Measurements from ENCODE around the gene TATDN2.

Gene TATDN2, protein sequence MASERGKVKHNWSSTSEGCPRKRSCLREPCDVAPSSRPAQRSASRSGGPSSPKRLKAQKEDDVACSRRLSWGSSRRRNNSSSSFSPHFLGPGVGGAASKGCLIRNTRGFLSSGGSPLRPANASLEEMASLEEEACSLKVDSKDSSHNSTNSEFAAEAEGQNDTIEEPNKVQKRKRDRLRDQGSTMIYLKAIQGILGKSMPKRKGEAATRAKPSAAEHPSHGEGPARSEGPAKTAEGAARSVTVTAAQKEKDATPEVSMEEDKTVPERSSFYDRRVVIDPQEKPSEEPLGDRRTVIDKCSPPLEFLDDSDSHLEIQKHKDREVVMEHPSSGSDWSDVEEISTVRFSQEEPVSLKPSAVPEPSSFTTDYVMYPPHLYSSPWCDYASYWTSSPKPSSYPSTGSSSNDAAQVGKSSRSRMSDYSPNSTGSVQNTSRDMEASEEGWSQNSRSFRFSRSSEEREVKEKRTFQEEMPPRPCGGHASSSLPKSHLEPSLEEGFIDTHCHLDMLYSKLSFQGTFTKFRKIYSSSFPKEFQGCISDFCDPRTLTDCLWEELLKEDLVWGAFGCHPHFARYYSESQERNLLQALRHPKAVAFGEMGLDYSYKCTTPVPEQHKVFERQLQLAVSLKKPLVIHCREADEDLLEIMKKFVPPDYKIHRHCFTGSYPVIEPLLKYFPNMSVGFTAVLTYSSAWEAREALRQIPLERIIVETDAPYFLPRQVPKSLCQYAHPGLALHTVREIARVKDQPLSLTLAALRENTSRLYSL

DNA sequence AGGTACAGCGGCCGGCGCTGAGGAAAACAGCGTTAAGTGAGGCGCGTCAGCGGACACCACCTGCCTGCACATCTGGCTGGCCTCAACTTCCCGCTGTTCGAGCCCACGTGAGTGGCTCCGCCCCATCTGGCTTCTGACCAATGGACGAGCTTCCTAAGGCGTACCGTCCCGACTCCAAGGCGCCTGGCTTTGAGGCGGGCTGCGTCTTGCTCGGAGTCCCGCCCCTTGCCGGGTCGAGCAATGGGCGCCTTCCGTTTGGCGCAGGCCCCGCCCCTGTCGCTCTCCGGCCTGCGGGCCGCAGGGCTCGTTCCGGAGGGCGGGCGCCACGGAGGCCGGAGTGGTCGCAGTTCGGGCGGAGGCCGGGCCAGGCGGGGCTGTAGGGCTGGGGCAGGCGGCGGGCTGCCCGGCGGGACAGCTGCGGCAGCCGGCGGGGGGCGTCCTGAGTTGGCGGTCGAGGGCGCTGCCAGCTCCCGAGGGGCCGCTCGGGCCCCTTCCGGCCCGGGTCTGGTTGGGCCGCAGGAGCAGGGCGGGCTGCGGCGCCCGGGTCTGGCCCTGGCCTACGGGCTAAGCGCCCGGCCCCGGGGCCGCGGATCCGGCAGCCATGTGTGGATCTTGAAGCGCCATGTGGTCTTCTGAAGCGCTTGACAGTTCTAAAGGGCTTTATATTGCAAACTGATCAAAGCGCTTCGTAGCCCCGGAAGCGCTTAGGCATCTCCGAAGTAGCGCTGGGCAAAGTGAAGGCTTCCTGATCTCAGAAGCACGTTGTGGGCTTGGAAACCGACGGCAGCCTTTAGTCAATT, at the start of gene TATDN2:
Gene TATDN2, plus strand, starts transcription at position 276 of the 800 bp plus-strand sequence. CDS start 742 bp downstream, outside the sequence.
- DNase-seq (ENCODE audit: low read depth in 4 of 4, low spot score in 1 of 4), result peak; percentile 75 to 94 (median 82)

DNA sequence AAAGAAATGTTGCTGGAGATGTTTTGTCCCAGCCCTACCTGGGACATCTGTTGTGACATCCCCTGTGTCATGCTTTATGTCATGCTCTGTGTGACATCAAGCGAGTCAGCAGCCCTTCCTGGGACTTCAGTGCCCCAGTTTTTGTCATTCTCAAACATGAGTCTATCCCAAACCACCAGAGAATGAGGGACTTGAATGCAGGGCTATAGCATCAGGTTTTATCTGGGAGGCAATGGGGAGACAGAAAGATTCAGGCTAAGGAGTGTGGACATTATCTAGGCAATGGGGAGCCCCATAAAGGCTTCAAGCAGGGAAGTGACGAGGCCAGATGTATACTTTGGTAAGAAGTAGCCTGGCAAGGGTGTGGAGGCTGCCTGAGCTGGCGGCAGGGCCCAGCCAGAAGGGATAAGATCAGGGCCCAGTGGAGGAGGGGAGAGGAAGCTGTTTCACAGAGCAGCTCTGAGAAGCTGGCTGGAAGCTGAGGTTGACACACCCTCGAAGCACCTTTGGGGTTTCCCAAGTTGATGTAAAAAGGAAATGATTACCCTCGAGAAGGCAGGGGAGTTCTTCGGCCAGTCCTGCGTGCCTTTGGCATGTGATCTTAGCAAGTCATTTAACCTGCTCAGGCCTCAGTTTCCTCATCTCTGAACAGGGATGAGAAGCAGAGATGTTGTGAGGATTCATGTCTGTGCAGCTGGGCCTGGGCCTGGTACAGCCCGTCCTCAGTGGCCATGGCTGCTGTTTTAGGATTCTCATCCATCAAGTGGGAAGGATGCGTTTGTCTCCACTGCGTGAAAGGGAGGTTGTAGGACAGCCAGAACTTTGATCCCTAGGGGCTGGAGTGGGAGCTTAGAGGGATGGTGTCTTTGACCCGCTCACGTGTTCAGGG, 49.3 kb upstream of the TATDN2 start:
- peak in 3 of 4 experiments; percentile 30 to 58 (median 46) for DNase-seq (ENCODE audit: low read depth in 4 of 4, low spot score in 1 of 4)

DNA sequence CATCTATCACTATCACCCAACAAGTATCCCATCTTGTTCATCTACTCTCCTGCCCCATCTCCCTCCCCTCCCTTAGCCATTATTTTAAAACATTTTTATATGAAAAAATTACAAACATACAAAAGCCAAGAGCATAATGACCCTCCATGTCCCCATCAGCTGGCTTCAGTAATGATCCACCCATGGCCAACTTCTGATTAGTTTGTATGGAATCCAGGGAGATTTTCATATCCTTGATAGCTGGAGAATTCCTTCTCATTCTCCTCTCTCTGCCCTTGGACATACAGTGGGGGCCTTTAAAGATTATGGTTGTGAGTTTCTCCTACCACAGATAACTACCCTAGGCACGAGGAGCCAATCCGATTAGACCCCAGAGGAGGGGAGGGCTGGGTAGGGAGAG, 43.3 kb upstream of the TATDN2 start:
- DNase-seq (ENCODE audit: low read depth in 4 of 4, low spot score in 1 of 4), result no peak

DNA sequence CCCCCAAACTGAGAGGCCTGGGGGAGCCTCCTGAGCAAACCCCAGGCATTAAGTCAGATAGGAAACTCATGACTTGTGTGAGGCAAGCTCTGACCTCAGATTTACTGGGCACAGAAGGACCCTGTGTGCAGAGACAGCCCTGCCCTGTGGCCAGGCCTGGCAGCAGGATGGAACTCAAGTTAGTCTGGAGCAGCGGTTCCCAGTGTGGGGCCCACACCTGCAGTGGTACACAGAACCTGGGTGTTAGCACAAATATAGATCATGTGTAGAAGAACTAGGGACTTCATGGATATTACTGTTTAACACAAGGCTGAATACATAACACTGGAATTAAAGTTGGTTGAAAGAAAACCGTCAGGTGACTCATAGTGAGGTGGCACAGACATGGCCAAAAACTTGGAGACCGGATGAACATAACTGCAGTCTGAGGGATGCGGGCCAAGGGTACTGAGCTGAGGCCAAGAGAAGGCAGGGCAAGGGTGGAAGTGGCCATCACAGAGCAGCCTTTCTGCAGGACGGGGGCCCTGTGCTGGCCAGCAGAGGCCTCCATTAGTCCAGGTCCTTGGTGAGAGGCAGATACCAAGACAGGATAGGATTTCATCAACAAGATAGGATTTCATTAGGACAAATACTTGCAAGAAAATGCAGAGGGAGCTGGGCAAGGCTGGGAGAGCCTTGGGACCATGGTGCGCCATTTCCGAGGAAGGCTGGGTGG, 42.7 kb upstream of the TATDN2 start:
- DNase-seq (ENCODE audit: low read depth in 4 of 4, low spot score in 1 of 4), result no peak

DNA sequence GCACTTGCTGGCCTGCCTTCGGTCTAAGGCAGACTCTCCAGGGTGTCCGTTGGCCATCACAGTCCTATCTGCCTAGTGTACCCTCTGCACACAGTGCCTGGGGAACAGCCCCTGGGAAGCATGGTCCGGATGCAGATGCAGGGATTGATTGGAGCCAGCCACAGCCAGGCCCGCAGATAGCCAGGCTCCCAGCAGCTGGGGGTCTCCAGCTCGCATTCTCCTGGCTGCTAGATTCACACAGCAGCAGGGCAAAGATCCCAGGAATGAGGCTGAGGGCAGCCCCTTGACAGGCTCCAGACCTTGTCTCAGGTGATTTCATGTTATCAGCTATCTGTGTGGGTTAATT, 42.1 kb upstream of the TATDN2 start:
- DNase-seq (ENCODE audit: low read depth in 4 of 4, low spot score in 1 of 4), result no peak

DNA sequence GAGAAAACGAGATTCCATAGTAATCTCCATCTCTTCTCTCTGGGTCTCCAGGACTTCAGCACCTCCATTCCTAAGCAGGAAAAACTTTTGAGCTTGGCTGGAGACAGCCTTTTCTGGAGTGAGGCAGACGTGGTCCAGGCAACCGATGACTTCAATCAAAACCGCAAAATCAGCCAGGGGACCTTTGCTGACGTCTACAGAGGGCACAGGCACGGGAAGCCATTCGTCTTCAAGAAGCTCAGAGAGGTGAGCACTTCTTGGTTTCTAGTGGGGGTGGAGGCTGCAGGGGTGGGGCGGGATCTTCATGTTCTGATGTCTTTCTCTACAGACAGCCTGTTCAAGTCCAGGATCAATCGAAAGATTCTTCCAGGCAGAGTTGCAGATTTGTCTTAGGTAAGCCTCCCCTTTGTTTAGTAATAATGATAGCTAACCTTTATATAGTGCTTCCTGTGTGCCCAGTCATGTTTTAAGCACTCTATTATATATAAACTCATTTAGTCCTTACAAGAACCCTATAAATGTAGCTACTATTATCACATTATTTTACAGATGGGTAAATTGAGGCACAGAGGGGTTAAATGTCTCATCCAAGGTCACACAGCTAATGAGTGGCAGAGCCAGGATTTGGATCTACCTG, 35.0 kb upstream of the TATDN2 start:
- DNase-seq (ENCODE audit: low read depth in 4 of 4, low spot score in 1 of 4), result no peak

DNA sequence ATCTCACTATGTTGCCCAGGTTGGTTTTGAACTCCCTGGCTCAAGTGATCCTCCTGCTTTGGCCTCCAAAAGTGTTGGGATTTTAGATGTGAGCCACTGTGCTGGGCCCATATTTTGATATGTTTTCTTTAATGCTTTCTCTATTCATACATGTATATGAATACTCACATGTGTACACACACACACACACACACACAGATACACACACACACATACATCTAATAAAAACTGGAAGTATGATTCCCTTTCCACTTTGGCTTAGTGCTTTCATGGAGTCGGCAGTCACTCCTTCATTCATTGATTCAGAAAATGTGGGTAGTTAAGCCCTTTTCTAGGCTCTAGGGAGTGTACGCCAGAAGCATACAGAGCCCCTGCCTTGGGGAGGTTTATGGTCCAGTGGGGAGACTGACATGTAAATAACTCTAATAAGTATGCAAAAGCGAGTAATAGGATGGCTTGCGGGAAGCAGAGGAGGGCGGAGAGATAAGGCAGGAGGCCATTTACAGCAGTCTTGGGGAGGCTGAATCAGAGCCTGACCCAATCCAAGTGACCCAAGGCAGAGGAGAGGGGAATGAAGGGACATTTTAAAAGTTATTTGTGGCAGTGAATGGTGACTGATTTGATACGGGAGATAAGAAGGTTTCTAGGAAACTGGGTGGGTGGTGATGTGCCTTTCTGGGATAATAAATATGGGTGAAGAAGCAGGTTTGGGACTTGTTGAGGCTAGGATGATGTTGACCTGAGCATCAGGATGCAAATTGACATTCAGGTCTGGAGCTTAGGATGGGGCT, 32.5 kb upstream of the TATDN2 start:
- DNase-seq (ENCODE audit: low read depth in 4 of 4, low spot score in 1 of 4), result no peak

DNA sequence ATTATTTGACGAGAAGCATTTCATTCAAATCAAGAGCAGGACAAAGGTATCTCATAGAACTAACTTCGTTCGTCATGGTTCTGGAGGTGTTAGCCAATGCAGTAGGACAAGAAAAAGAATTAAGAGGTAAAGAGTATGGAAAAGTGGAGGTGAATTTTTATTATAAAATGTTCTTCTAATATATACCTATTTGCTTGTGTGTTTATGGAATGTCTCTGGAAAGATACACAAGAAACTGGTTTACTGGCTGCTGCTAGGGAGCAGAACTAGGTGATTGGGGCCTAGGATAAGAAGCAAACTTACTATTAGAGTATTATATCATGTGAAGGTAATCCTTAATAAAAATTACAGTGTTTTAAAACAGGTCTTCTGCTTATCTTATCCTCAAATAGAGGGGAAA, 30.9 kb upstream of the TATDN2 start:
- DNase-seq (ENCODE audit: low read depth in 4 of 4, low spot score in 1 of 4), result no peak

DNA sequence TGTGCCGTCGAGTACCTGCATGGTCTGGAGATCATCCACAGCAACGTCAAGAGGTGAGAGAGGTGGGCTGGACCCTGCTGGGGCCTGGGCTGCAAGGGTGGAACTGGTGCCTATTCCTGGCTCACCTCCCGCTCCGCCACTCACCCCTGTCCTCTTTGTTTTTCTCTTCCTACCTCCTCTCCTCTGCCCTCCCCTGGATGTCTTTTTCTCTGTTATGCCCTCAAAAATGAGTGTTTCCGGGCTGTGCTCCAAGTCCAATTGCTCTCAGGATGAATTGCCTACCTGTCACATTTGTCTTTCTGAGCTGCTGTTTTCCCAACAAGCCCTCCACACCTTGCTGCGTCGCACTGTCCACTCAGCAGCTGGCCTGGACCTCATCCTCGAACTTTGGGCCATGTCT, 28.5 kb upstream of the TATDN2 start:
- no peak for DNase-seq (ENCODE audit: low read depth in 4 of 4, low spot score in 1 of 4)

DNA sequence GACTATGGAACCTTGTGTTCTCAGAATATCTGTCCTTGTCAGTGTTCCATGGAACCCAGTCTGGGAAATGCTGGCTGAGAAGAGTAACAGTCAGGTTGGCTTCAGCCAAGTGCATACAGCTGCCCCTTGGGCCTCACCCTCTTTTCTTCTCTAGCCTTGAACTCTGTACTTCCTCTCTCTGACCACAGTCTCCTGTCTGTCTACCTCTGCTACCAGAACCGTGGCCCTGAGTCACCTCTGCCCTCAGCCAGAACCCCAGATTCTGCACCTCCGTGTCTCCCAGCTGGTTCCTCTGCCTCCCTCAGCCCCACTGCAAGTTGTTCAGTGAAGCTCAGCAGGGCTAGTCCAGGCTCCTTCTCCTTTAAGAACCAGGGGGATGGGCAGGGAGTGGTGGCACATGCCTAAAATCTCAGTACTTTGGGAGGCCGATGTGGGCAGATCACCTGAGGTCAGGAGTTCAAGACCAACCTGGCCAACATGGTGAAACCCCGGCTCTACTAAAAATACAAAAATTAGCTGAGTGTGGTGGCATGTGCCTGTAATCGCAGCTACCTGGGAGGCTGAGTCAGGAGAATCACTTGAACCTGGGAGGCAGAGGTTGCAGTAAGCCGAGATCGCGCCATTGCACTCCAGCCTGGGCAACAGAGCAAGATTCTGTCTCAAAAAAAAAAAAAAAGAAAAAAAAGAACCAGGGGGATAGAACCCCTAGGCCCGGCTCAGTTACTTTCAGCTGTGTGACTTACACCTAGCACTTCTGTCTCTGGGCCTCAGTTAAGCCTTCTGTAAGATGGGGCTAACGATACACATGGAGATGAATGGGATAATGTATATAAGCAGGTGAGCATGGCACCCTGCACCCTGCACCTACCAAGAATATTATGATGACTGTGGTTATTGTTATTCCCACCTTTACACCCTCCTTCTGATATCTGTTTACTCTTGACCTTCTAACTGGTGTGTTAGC, 24.3 kb upstream of the TATDN2 start:
- no peak for DNase-seq (ENCODE audit: low read depth in 4 of 4, low spot score in 1 of 4)

DNA sequence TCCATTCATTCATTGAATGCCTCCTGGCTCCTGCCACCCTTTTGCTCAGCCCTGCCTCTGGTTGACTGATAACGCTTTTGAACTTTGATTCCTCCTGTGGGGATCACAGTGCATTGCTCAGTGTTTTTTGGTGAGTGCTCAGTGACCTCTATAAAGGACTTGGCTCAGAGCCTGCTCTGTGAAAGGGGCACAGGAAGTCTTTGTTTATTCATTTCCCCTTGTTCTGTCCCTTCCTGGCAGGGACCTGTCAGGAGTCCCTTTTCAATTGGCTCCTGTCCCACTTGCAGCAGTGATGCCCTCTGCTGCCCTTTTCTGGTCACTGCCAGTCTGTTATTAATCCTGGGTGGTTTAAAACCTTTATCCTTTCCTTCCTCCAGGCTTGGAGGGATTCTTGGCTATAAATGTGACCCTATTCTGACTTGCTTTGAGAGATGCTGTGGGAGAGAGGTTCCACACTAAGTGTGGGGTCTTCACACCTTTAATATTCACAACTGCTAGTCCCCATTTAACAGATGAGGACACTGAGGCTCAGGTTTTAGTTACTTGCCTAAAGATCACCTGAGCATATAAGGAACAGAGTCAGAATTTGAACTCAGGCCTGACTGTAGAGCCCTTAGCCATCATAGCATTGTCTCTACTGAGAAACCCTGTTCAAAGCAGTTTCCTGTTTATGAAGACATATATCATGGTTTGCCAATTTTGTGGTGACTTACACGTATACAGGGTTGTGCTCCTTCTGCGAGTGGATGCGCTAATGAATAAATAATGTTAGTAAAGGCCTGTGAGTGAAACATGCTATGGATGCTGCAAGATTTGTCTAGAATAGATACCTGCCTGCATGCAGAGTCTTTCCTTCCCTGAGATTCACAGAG, 23.2 kb upstream of the TATDN2 start:
- DNase-seq (ENCODE audit: low read depth in 4 of 4, low spot score in 1 of 4), result peak in 2 of 4 experiments; percentile 37 to 48

DNA sequence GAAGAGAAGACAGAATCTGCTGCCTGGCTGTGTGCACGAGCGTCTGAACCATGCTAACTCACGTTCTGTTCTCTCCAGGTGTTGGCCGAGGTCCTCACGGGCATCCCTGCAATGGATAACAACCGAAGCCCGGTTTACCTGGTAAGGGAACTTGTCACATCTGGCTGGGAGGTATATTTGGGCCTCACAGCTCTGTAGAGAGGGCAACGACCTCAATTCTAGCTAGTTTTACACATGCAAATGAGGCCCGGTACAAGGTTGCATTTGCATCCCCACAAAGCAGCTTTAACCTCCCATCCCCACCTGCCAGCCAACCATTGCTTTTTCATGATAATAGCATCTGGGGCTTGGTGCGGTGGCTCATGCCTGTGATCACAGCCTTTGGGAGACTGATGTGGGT, 22.0 kb upstream of the TATDN2 start:
- no peak for DNase-seq (ENCODE audit: low read depth in 4 of 4, low spot score in 1 of 4)

DNA sequence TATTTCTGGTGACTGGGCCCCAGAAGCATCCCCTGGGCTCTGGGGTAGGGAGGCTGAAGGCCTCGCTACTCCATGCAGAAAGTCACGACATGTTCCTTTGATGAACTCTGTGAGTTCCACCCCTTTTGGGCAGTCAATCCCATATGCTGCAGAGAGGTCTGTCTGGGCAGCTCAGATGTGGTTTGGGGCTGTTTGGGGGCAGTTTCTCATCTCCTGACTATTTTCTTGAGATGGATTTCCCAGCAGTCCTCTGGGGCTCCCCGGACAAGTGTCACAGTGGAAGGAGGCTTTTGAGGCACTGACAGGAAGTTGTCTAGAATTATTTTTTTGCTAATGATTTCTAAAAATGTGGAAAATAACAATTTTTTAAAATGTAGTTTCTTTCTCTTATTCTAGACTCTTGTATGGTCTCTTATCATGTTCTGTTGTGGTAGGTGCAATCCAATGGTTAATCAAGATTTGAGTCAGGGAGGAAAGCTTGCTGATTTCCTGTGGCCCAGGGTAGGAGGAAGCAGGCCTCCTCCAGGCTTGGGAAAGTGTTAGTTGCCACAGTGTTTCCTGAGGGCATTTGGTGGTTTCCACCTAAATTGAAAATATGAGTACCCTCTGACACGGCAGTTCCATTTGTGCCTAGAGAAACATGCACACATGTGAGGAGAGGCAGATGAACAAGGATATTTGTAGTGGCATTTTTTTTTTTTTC, 19.9 kb upstream of the TATDN2 start:
- DNase-seq (ENCODE audit: low read depth in 4 of 4, low spot score in 1 of 4), result peak in 2 of 4 experiments; percentile 25 to 42

DNA sequence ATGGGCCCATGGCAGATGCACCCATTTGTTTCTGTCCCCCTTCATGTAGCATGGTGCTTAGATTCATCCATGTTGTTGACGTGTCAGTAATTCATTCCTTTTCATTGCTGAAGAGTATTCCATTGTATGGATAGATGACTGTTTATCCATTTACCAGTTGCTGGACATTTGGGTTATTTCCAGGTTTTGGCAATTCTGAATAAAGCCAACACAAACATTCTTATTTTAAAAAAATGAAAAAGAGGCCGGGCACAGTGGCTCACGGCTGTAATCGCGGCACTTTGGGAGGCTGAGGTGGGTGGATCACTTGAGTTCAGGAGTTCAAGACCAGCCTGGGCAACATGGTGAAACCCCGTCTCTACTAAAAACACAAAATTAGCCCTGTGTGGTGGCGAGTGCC, 18.7 kb upstream of the TATDN2 start:
- DNase-seq (ENCODE audit: low read depth in 4 of 4, low spot score in 1 of 4), result no peak

DNA sequence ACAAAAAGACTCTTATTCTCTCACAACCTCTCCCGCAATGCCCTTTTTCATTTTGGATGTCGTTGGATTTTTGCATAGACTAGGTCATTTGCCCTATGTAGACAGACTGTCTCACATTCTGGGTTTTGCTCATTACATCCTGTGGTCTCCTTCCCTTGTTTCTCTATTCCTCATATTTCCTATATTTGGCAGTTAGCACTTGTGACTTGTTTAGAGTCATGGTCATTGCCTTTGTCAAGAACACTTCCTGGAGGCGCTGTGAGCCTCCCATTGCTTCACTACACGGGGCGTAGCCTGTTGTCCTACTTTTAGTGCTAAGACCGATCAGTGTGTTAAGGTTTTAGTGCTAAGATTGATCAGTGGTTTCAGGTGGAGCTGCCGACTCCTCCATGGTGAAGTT, 16.1 kb upstream of the TATDN2 start:
- no peak for DNase-seq (ENCODE audit: low read depth in 4 of 4, low spot score in 1 of 4)

DNA sequence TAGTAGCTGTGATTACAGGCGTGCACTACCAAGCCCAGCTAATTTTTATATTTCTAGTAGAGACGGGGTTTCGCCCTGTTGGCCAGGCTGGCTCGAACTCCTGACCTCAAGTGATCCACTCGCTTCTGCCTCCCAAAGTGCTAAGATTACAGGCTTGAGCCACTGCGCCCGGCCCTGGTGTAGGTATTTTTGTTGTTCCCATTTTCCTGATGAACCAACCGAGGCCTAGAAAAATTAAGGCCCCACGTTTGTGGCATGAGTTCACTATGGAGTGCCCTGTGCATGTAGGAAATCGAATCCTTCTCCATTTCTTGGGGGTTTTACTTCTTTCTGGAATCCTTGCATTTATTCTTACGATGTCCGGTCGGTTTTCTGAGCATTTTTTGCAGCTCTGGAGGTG, 14.3 kb upstream of the TATDN2 start:
- DNase-seq (ENCODE audit: low read depth in 4 of 4, low spot score in 1 of 4), result no peak

Measured in stimulated activated CD4-positive, alpha-beta T cell treated with anti-CD3 and anti-CD28 coated beads, Interleukin-1b, Interleukin-23, amount 100 ng/mL, for 24 hours (primary cell).